Right lobe of liver (tissue), 6 donors: Measurements from ENCODE around the gene KRTAP4-7. TPM values are rescaled to one million over a fixed set of nuclear protein-coding genes. Genes with fewer than 3 reads are reported as not detected.
"Not testable (repeated sequence)": the region's sequence is repeated elsewhere in the genome, so short reads cannot be mapped to it uniquely, and the experiment has no call there.

Experiments used
- ATAC-seq, 4 donors: fragments of 200-7000 bp; cut with Tn5 transposase; one replicate each; pipeline ENCODE4 v1.9.1; 2020; ENCODE audit warnings: mild to moderate bottlenecking in 4 of 4, moderate library complexity in 4 of 4
- DNase-seq, 3 donors: peaks; one replicate each; pipeline ENCODE4 v3.0.0-alpha.2; 2020
- H3K27ac ChIP-seq, 3 donors: fragments of 200-600 bp; one replicate each; pipeline ENCODE4 v1.8.0; 2022
- H3K27me3 ChIP-seq, 2 donors: fragments of 200-600 bp; one replicate each; pipeline ENCODE4 v1.8.0; 2022
- H3K36me3 ChIP-seq, 4 donors: fragments of 200-600 bp; sonication (generic) in 1 of 4; one replicate each; pipeline versions ENCODE4 v1.5.1 to v1.8.0; 2017 to 2022; ENCODE audit warnings: control low read depth in 1 of 4
- H3K4me1 ChIP-seq, 4 donors: fragments of 200-600 bp; sonication (generic) in 1 of 4; one replicate each; pipeline versions ENCODE4 v1.5.1 to v1.8.0; 2017 to 2022; ENCODE audit warnings: control low read depth in 1 of 4
- H3K4me3 ChIP-seq, 3 donors: fragments of 200-600 bp; one replicate each; pipeline ENCODE4 v1.8.0; 2022
- H3K9me3 ChIP-seq, 4 donors: fragments of 200-600 bp; sonication (generic) in 1 of 4; one replicate each; pipeline versions ENCODE4 v1.5.1 to v1.8.0; 2017 to 2022; ENCODE audit warnings: control low read depth in 1 of 4
- CTCF ChIP-seq, 4 donors: fragments of 200-600 bp in 3 of 4; fragments of 450-650 bp in 1 of 4; IDR thresholded peaks; one replicate each; pipeline versions ENCODE4 v1.5.1 to v1.8.0; 2016 to 2022; ENCODE audit warnings: antibody characterized with exemption in 4 of 4, mild to moderate bottlenecking in 2 of 4
- POLR2A ChIP-seq: fragments of 450-650 bp; IDR thresholded peaks from one replicate; pipeline ENCODE4 v1.6.1; 2017; ENCODE audit warnings: antibody characterized with exemption, mild to moderate bottlenecking
- WGBS: methylation state at CpG from one replicate; pipeline ENCODE4 v1.1.6; 2018; ENCODE audit warnings: low coverage, low lambda C conversion rate; ENCODE audit not compliant: insufficient coverage; ENCODE audit errors: missing lambda C conversion rate; 5-methylcytosine and 5-hydroxymethylcytosine counted together
- intact Hi-C, 2 donors: fragments of 100-400 bp; cut with DNase I; formaldehyde crosslinking; loops; one replicate each; pipeline versions ENCODE4 v1.11.2 to v1.14.1; 2022
- total RNA-seq, 6 experiments: library from RNA; depleted of rRNA in 2 of 6; stranded (reverse); fragments of >200 nt in 2 of 6; fragmentation: NEBNext Ultra II Directional in 3 of 6; extraction: Animal tissue kit (Norgen Biotek cat#: 25700) in 3 of 6; gene quantifications; one replicate each; pipeline versions ENCODE4 v1.1.0 to v1.2.4, GENCODE V29; 2016 to 2023
- donor health status: DM: no; HTN: yes; CAD: no.
- donor health status: DM: no; HTN: no; CAD: no.
- donor health status: DM: no; HTN: no; CAD: no.
- donor health status: DM: no; HTN: yes; CAD: no.
- donor health status: DM: no; HTN: yes; CAD: no.

KRTAP4-7 gene
- total RNA-seq, 6 experiments from 2014 or later: not detected

GRCh38 chr17:41103896-41104295, 19.9 kb downstream of the KRTAP4-7 start:
- TF ChIP-seq POLR2A: no peak
- TF ChIP-seq CTCF (IDR thresholded peaks at IDR 0.05): no peak
- no peak overlapping the region for H3K4me3 ChIP-seq
- no peak for ATAC-seq

GRCh38 chr17:41104386-41105038, 20.6 kb downstream of the KRTAP4-7 start:
- ATAC-seq, DNase-seq, H3K36me3 ChIP-seq, H3K9me3 ChIP-seq, H3K27ac ChIP-seq, H3K4me3 ChIP-seq, intact Hi-C loops, H3K27me3 ChIP-seq, H3K4me1 ChIP-seq: not testable (repeated sequence)
- 35% methylated on average over 2 of the region's 2 CpGs for WGBS

More at GRCh38 chr17:41103896-41104295, 19.9 kb downstream of the KRTAP4-7 start:
- 100% methylated on average over 1 of the region's 1 CpG for WGBS
- no peaks in the 10 kb centered on the region for H3K27me3 ChIP-seq
- H3K9me3 ChIP-seq: no peaks in the 10 kb centered on the region
- intact Hi-C loops: no loop called here
- H3K36me3 ChIP-seq: no peaks in the 10 kb centered on the region
- H3K4me1 ChIP-seq: no peaks in the 10 kb centered on the region
- DNase-seq: no peak
- H3K27ac ChIP-seq: no peak overlapping the region

GRCh38 chr17:41105347-41105746, 21.4 kb downstream of the KRTAP4-7 start, which contains the start of gene KRTAP4-9:
TSS of gene KRTAP4-9 (plus strand) at chr17:41105389. CDS start at chr17:41105389, 0 bp downstream.
- intact Hi-C loops, H3K4me1 ChIP-seq, H3K27ac ChIP-seq, H3K36me3 ChIP-seq, H3K4me3 ChIP-seq, DNase-seq, ATAC-seq, H3K9me3 ChIP-seq, H3K27me3 ChIP-seq: not testable (repeated sequence)
- no CpG with 5 or more reads among the region's 10 CpGs for WGBS

- Histone ChIP-seq H3K4me1 (no peaks in the 10 kb centered on the region), H3K27ac (no peak overlapping the region), H3K27me3 (no peaks in the 10 kb centered on the region), H3K4me3 (no peak overlapping the region), H3K36me3 (no peaks in the 10 kb centered on the region), H3K9me3 (no peaks in the 10 kb centered on the region)
- no peak for TF ChIP-seq CTCF (IDR thresholded peaks at IDR 0.05)
- TF ChIP-seq POLR2A: no peak
- intact Hi-C loops: no loop called here
- no peak for DNase-seq
- 38% methylated on average over 1 of the region's 1 CpG for WGBS
- no peak for ATAC-seq
These were observed 24.0 kb downstream of the KRTAP4-7 start for GRCh38 chr17:41107941-41108450.

GRCh38 chr17:41108728-41109386, 24.9 kb downstream of the KRTAP4-7 start:
- ATAC-seq, intact Hi-C loops, H3K27ac ChIP-seq, DNase-seq, H3K4me3 ChIP-seq, H3K4me1 ChIP-seq, H3K9me3 ChIP-seq, H3K36me3 ChIP-seq, H3K27me3 ChIP-seq: not testable (repeated sequence)
- WGBS: 0% methylated on average over 1 of the region's 1 CpG
